A673 (cell line): ENCODE measurements around the gene OR2T4. TPM values are rescaled to one million over a fixed set of nuclear protein-coding genes. Genes with fewer than 3 reads are reported as not detected.

Experiments
- Bru-seq: library from RNA; stranded (reverse); fragments of 400-500 nt; gene quantifications from one replicate; lab custom pipeline; 2021; lab: Mats Ljungman, UMichigan
- BruChase-seq, 2 experiments: library from RNA; stranded (reverse); fragments of 400-500 nt; gene quantifications; one replicate each; lab custom pipeline; 2021; lab: Mats Ljungman, UMichigan
- BruUV-seq: library from RNA; stranded (reverse); fragments of 400-500 nt; replicated peaks from 2 replicates; lab custom pipeline; 2021; lab: Mats Ljungman, UMichigan
- CTCF ChIA-PET: fragments of 300-600 bp; sonication (Branson Sonifier 250); formaldehyde crosslinking; loops from one replicate; lab custom pipeline; 2022; ENCODE audit warnings: antibody characterized with exemption; lab: Charles Lee
- POLR2A ChIA-PET: fragments of 300-600 bp; sonication (Branson Sonifier 250); formaldehyde crosslinking; loops from one replicate; lab custom pipeline; 2022; ENCODE audit warnings: antibody characterized with exemption; ENCODE audit not compliant: low non-redundant PET; lab: Charles Lee
- DNase-seq: peaks from one replicate; pipeline ENCODE4 v3.0.0-alpha.2; 2015; ENCODE audit warnings: low spot score
- H3K27ac ChIP-seq: fragments of 200-600 bp; sonication (generic); 2 replicates; pipeline ENCODE4 v1.5.1; 2016; ENCODE audit warnings: mixed run types, low read depth, mild to moderate bottlenecking, mixed read lengths, antibody characterized with exemption, low read length; ENCODE audit not compliant: poor library complexity, severe bottlenecking
- H3K27me3 ChIP-seq: fragments of 200-600 bp; sonication (generic); replicated peaks from 2 replicates; pipeline ENCODE4 v1.6.1; 2017; ENCODE audit warnings: mixed run types, low read depth, mild to moderate bottlenecking, mixed read lengths, antibody characterized with exemption, low read length; ENCODE audit not compliant: insufficient read depth, poor library complexity
- H3K36me3 ChIP-seq: fragments of 200-600 bp; sonication (generic); 2 replicates; pipeline ENCODE4 v1.6.1; 2016; ENCODE audit warnings: mixed run types, mild to moderate bottlenecking, mixed read lengths, antibody characterized with exemption, low read length; ENCODE audit not compliant: insufficient read depth, poor library complexity, severe bottlenecking
- H3K4me1 ChIP-seq: fragments of 200-600 bp; sonication (generic); 2 replicates; pipeline ENCODE4 v1.6.1; 2017; ENCODE audit warnings: mixed run types, mild to moderate bottlenecking, mixed read lengths, antibody characterized with exemption, low read length; ENCODE audit not compliant: insufficient read depth, poor library complexity, severe bottlenecking
- H3K4me3 ChIP-seq: fragments of 200-600 bp; sonication (generic); 2 replicates; pipeline ENCODE4 v1.5.1; 2016; ENCODE audit warnings: low read depth, mixed run types, mild to moderate bottlenecking, mixed read lengths, low read length; ENCODE audit not compliant: poor library complexity, severe bottlenecking
- H3K9me3 ChIP-seq: fragments of 200-600 bp; sonication (generic); 2 replicates; pipeline ENCODE4 v1.6.1; 2016; ENCODE audit warnings: mixed run types, low read depth, mild to moderate bottlenecking, mixed read lengths, antibody characterized with exemption, low read length; ENCODE audit not compliant: poor library complexity, severe bottlenecking
- CTCF ChIP-seq: fragments of 300-800, 200-600 bp; sonication (generic); conservative IDR thresholded peaks from 2 replicates; pipeline ENCODE4 v1.5.1; 2017; ENCODE audit warnings: low read depth, mild to moderate bottlenecking, antibody characterized with exemption, low read length, moderate library complexity, mixed read lengths
- EZH2 ChIP-seq: fragments of 200-600 bp; sonication (generic); IDR thresholded peaks from 2 replicates; pipeline ENCODE4 v1.6.1; 2017; ENCODE audit warnings: borderline replicate concordance, low read depth, mild to moderate bottlenecking, mixed read lengths, antibody characterized with exemption, low read length; ENCODE audit not compliant: poor library complexity, severe bottlenecking
- intact Hi-C: fragments of 100-400 bp; cut with micrococcal nuclease; formaldehyde crosslinking; loops from one replicate; pipeline ENCODE4 v1.10.0; 2022; ENCODE audit not compliant: unreplicated experiment
- long read RNA-seq: library from polyadenylated mRNA; stranded (forward); transcript quantifications from one replicate; pipeline ENCODE4 v2.0.0, GENCODE V29; 2022
- total RNA-seq: library from RNA; stranded (reverse); gene quantifications from 2 replicates; pipeline ENCODE4 v1.2.3, GENCODE V29; 2021

The OR2T4 gene
- total RNA-seq, result not detected in 2 replicates
- percentile 15 among the genes with signal in this experiment for Bru-seq, nascent RNA
- BruChase-seq, experiment 1, labeled RNA remaining after a 2-hour chase, result not detected
- BruChase-seq, experiment 2, labeled RNA remaining after a 6-hour chase, result percentile 29 among the genes with signal in this experiment
- long read RNA-seq, result 0 reads

GRCh38 chr1:248361121-248361715 lies at the start of gene OR2T4:
Gene OR2T4, plus strand, starts transcription at chr1:248361665. Its CDS starts 0 bp downstream, at chr1:248361665.
- TF ChIP-seq EZH2 (no peak), CTCF (no peak)
- Histone ChIP-seq H3K4me3 (no peak within 1 kb of the TSS), H3K27ac (no peak within 1 kb of the TSS), H3K36me3 (no peaks in the 10 kb centered on the region), H3K4me1 (no peaks in the 10 kb centered on the region), H3K27me3 (peaks cover 14% of the 10 kb centered on the region), H3K9me3 (peaks cover 5% of the 10 kb centered on the region)
- no TSS peak for BruUV-seq
- ChIA-PET POLR2A (no interaction called here), CTCF (no interaction called here)
- no peak for DNase-seq
- intact Hi-C loops, result no loop called here

- H3K27ac ChIP-seq, result no peak overlapping the region
- no peaks in the 10 kb centered on the region for H3K36me3 ChIP-seq
- TF ChIP-seq EZH2, result no peak
- TF ChIP-seq CTCF, result no peak
- POLR2A ChIA-PET, result no interaction called here
- H3K27me3 ChIP-seq, result no peaks in the 10 kb centered on the region
- BruUV-seq, result no TSS peak
- H3K9me3 ChIP-seq, result peaks cover 14% of the 10 kb centered on the region
- CTCF ChIA-PET, result no interaction called here
- intact Hi-C loops, result no loop called here
- no peaks in the 10 kb centered on the region for H3K4me1 ChIP-seq
- DNase-seq, result no peak
- no peak overlapping the region for H3K4me3 ChIP-seq
Observed at GRCh38 chr1:248316796-248317195, 44.7 kb upstream of the OR2T4 start.

- Histone ChIP-seq H3K36me3 (no peaks in the 10 kb centered on the region), H3K9me3 (no peaks in the 10 kb centered on the region), H3K4me3 (no peak within 1 kb of the TSS), H3K27me3 (no peaks in the 10 kb centered on the region), H3K4me1 (no peaks in the 10 kb centered on the region), H3K27ac (no peak within 1 kb of the TSS)
- BruUV-seq, result no TSS peak
- intact Hi-C loops, result no loop called here
- TF ChIP-seq CTCF (no peak), EZH2 (no peak)
- ChIA-PET POLR2A (no interaction called here), CTCF (no interaction called here)
- no peak for DNase-seq
Observed at GRCh38 chr1:248324468-248324867, 37.0 kb upstream of the OR2T4 start, which contains the start of gene OR2M7. Gene OR2M7, minus strand, starts transcription at chr1:248324568. Its CDS starts 0 bp downstream, at chr1:248324568.
